Activated naive CD8-positive, alpha-beta T cell treated with anti-CD3 and anti-CD28 coated beads, Interleukin-2, amount 50 U/mL, for 16 hours (primary cell): ENCODE results near the gene NOP56.

Experiments used
- DNase-seq: peaks from one replicate; pipeline ENCODE4 v3.0.0-alpha.2; 2020; ENCODE audit warnings: low read depth, low spot score

NOP56 gene

DNA sequence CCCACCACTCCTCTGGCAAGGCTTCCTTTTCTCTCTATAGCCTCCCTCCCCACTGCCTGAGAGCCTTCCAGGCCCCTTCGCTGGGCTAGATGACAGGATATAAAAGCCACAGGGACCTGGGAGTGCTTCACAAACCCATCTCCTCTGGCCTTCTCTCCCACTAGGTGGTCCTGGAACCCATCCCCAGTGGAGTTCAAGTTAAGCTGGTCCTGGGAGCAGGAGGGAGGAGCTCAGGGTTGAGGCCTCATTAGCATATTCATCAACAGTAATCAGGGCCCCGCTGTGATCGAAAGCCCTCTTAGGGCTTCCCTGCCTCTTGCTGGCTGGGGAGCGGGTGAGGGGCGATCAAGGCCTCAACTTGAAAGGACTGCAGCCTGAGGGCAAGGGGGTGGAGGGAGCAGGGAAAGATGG, 49.2 kb downstream of the NOP56 start:
- no peak for DNase-seq

- DNase-seq = no peak
These were observed 51.5 kb downstream of the NOP56 start for GRCh38 chr20:2703716-2704475.

- DNase-seq = no peak
These were observed 53.7 kb downstream of the NOP56 start for GRCh38 chr20:2705931-2706645.

- DNase-seq = no peak
These were observed 54.4 kb downstream of the NOP56 start for GRCh38 chr20:2706688-2707352.

- no peak for DNase-seq
These were observed 55.1 kb downstream of the NOP56 start for GRCh38 chr20:2707353-2708072.
